ENCODE measurements around the gene TMOD1. TPM values are rescaled to one million over a fixed set of nuclear protein-coding genes. Genes with fewer than 3 reads are reported as not detected.
A peak's percentile ranks its signal among the peaks of the same experiment; 100 is the strongest.

Gene TMOD1
- total RNA-seq, 1 experiment from 2014 or later: not detected

- Histone ChIP-seq H4K20me1 (ENCODE audit: low read length) (peaks cover 36% of the 10 kb centered on the region), H3K9ac (ENCODE audit: low read length) (peak overlapping the region; percentile 94), H3K27ac (ENCODE audit: low read length) (peak overlapping the region; percentile 89), H3F3A (ENCODE audit: low read length, unreplicated experiment) (no peaks in the 10 kb centered on the region), H3K4me1 (ENCODE audit: insufficient read depth, low read length) (peaks cover 16% of the 10 kb centered on the region), H3K4me2 (ENCODE audit: low read length) (peak overlapping the region; percentile 91), H3K9me3 (ENCODE audit: low read length) (no peaks in the 10 kb centered on the region), H3K4me3 (ENCODE audit: low read length) (peak overlapping the region; percentile 96), H3K36me3 (ENCODE audit: low read depth, low read length) (no peaks in the 10 kb centered on the region), H3K79me2 (ENCODE audit: low read length) (peaks cover 82% of the 10 kb centered on the region), H3K9me2 (replicated peaks; ENCODE audit: low read length) (no peaks in the 10 kb centered on the region), H2AFZ (ENCODE audit: low read length) (peak overlapping the region; percentile 80; the same call in 1 of the 2 replicates), H3K27me3 (ENCODE audit: low read length) (no peaks in the 10 kb centered on the region)
- TF ChIP-seq EZH2 (IDR thresholded peaks at IDR 0.05; ENCODE audit: low read length, unreplicated experiment) (no peak), CTCF (conservative IDR thresholded peaks at IDR 0.05; ENCODE audit: low read depth, low read length) (no peak), EZH2phosphoT487 (IDR thresholded peaks at IDR 0.05; ENCODE audit: borderline replicate concordance, low read length) (no peak)
- DNase-seq (peak; percentile 6), ATAC-seq (peak; percentile 1; the same call in 1 of the 2 replicates)
- POLR2A ChIA-PET (ENCODE audit: unreplicated experiment): interaction anchor here (0.7 to 1.1 kb wide), 3 partner anchors 12 to 925 kb away, joined by 3 to 11 read pairs (median 5); partner anchors contain the start of gene XPA
- intact Hi-C loops (cut with micrococcal nuclease): loop anchor here (1.0 kb wide), 1 partner anchor 288 kb away; the partner anchor contains the start of gene TRMO
- BruUV-seq (replicated peaks): TSS peak; percentile 49
- CTCF ChIA-PET: interaction anchor here (0.6 kb wide), 1 partner anchor 19 kb away, joined by 3 read pairs; no protein-coding TSS in a partner anchor
Measured at GRCh38 chr9:97633859-97634490, 132.5 kb downstream of the TMOD1 start.

DNA sequence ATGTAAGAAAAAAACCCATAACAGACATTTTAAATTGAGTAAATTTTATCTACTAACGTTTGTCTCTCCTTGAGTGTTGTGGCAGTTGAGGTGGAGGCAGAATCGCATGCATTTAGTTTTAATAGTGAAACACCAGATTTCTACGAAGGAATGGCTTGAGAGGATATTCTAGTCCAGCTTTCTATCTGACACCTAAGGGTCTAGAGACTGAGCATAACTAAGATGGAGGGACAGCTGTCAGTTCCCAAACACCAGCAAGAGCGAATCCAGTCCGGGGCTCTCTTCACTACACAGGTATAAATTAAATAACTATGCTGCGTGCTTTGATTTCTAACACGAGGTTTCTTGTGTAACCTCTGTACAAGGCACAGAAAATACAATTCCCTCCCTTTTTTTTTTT is 133.6 kb downstream of the TMOD1 start:
- Histone ChIP-seq H3K9me2 (replicated peaks; ENCODE audit: low read length) (no peaks in the 10 kb centered on the region), H3K9ac (ENCODE audit: low read length) (peak overlapping the region; percentile 94; the same call in 1 of the 2 replicates), H3K4me2 (ENCODE audit: low read length) (peak overlapping the region; percentile 91), H4K20me1 (ENCODE audit: low read length) (peaks cover 47% of the 10 kb centered on the region), H3K36me3 (ENCODE audit: low read depth, low read length) (no peaks in the 10 kb centered on the region), H3F3A (ENCODE audit: low read length, unreplicated experiment) (no peaks in the 10 kb centered on the region), H3K79me2 (ENCODE audit: low read length) (peaks cover 87% of the 10 kb centered on the region), H3K27ac (ENCODE audit: low read length) (no peak overlapping the region), H3K4me3 (ENCODE audit: low read length) (peak overlapping the region; percentile 96), H3K27me3 (ENCODE audit: low read length) (no peaks in the 10 kb centered on the region), H3K9me3 (ENCODE audit: low read length) (no peaks in the 10 kb centered on the region), H2AFZ (ENCODE audit: low read length) (no peak overlapping the region), H3K4me1 (ENCODE audit: insufficient read depth, low read length) (peaks cover 16% of the 10 kb centered on the region)
- peak; percentile 2 for DNase-seq
- CTCF ChIA-PET: no interaction called here
- no peak for ATAC-seq
- BruUV-seq (replicated peaks): no TSS peak
- no peak for TF ChIP-seq EZH2phosphoT487 (IDR thresholded peaks at IDR 0.05; ENCODE audit: borderline replicate concordance, low read length)
- no peak for TF ChIP-seq EZH2 (IDR thresholded peaks at IDR 0.05; ENCODE audit: low read length, unreplicated experiment)
- TF ChIP-seq CTCF (conservative IDR thresholded peaks at IDR 0.05; ENCODE audit: low read depth, low read length): no peak
- intact Hi-C loops (cut with micrococcal nuclease): no loop called here
- POLR2A ChIA-PET (ENCODE audit: unreplicated experiment): interaction anchor here (0.7 kb wide), 1 partner anchor 284 kb away, joined by 7 read pairs; no protein-coding TSS in a partner anchor

DNA sequence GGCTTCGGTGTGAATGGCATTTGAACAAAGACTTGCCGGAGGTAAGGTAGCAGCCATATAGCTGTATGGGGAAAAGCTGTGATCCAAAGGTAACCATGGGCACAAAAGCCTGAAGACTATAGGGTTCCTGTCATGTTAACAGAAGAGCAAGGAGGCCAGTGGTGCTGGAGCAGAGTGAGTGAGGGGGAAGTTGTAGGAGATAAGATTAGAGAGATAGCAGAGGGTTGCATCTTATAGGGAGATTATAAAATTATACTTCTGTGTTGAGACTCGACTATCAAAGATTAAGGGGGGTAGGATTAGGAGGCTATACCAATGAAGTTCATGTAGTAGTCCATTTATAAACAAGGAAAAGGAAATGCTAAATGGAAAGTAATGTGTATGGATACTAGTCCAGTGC is 135.4 kb downstream of the TMOD1 start:
- TF ChIP-seq EZH2phosphoT487 (IDR thresholded peaks at IDR 0.05; ENCODE audit: borderline replicate concordance, low read length): no peak
- no TSS peak for BruUV-seq (replicated peaks)
- intact Hi-C loops (cut with micrococcal nuclease): no loop called here
- ATAC-seq (no peak), DNase-seq (no peak)
- Histone ChIP-seq H3K4me2 (ENCODE audit: low read length) (peak overlapping the region; percentile 74), H3K4me3 (ENCODE audit: low read length) (peak overlapping the region; percentile 59), H4K20me1 (ENCODE audit: low read length) (peaks cover 52% of the 10 kb centered on the region), H3K36me3 (ENCODE audit: low read depth, low read length) (no peaks in the 10 kb centered on the region), H3K79me2 (ENCODE audit: low read length) (peaks cover 85% of the 10 kb centered on the region), H3K9ac (ENCODE audit: low read length) (no peak overlapping the region), H3K9me3 (ENCODE audit: low read length) (no peaks in the 10 kb centered on the region), H3K4me1 (ENCODE audit: insufficient read depth, low read length) (peaks cover 14% of the 10 kb centered on the region), H3K27me3 (ENCODE audit: low read length) (no peaks in the 10 kb centered on the region), H3K27ac (ENCODE audit: low read length) (no peak overlapping the region), H2AFZ (ENCODE audit: low read length) (no peak overlapping the region), H3K9me2 (replicated peaks; ENCODE audit: low read length) (no peaks in the 10 kb centered on the region), H3F3A (ENCODE audit: low read length, unreplicated experiment) (no peaks in the 10 kb centered on the region)
- POLR2A ChIA-PET (ENCODE audit: unreplicated experiment): interaction anchor here (0.6 kb wide), 1 partner anchor 286 kb away, joined by 5 read pairs; no protein-coding TSS in a partner anchor
- CTCF ChIA-PET: no interaction called here
